Measurements from ENCODE around the gene MAPK12.

The MAPK12 gene

DNA sequence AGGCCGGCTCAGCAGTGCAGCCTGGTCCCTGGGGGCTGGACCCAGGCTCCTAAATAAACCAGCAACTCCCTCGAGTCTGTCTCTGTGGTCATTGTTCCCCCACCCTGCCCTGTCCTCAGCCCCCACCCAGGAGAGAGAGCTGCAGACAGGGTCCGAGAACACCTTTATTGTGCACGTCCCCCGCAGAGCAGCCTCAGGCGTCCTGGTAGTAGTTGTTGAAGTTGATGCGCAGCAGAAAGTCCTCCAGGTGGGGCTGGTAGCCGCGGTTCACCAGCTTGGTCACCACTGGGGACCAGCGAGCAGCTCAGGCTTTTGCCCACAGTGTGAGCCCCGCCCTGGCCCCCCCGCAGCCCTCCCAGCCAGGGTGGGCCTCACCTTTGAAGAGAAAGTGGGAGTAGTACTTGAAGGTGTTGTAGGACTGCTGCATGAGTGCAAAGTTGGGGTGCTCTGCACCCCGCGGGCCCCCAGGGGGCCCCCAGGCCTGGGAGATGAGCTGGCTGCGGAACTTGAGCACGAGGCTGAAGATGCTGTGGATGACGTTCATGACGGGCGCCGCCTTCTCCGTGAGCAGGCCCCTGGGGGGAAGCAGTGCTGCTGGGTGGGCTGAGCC, 43.8 kb downstream of the MAPK12 start:
- TF ChIP-seq, protein P1, sequence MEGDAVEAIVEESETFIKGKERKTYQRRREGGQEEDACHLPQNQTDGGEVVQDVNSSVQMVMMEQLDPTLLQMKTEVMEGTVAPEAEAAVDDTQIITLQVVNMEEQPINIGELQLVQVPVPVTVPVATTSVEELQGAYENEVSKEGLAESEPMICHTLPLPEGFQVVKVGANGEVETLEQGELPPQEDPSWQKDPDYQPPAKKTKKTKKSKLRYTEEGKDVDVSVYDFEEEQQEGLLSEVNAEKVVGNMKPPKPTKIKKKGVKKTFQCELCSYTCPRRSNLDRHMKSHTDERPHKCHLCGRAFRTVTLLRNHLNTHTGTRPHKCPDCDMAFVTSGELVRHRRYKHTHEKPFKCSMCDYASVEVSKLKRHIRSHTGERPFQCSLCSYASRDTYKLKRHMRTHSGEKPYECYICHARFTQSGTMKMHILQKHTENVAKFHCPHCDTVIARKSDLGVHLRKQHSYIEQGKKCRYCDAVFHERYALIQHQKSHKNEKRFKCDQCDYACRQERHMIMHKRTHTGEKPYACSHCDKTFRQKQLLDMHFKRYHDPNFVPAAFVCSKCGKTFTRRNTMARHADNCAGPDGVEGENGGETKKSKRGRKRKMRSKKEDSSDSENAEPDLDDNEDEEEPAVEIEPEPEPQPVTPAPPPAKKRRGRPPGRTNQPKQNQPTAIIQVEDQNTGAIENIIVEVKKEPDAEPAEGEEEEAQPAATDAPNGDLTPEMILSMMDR (IDR thresholded peaks at IDR 0.05; ENCODE audit: low read length, missing control alignments) = no peak
- no peak for DNase-seq (ENCODE audit: low read depth)
- no peak overlapping the region for H3K4me3 ChIP-seq (replicated peaks; ENCODE audit: low read depth, low read length)

GRCh38 chr22:50216684-50217520, 44.6 kb downstream of the MAPK12 start:
- H3K4me3 ChIP-seq (replicated peaks; ENCODE audit: low read depth, low read length) = no peak overlapping the region
- no peak for DNase-seq (ENCODE audit: low read depth)
- TF ChIP-seq, protein P1 (IDR thresholded peaks at IDR 0.05; ENCODE audit: low read length, missing control alignments) = no peak

DNA sequence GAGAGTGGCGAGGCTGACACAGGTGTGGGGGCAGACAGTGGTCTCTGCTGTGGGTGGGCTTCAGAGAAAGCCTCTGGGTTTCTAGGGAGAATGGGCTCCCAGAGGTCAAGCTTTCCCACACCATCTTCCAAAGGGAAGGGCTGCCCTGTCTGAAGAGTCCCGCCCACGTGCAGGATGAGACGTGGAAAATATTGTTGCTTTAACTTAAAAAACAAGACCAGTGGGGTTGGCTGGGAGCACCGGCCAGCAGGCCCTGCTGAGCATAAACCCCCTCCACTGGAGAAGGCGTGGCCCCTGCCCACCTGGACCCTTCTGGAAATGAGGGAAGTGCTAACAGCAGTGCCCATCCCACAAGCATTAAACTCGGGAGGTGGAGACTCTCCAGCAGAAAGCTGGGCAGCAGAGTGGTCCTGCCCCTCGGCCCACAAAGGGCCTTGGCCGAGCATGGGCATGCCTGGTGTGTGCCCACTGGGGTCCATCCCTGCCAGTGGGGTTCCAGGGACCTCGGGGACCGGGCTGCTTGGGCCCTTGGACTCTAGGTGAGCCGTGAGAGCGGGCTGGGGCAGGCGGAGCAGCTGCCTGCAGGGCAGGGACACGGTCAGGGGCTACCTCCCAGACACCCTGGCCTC, 45.3 kb downstream of the MAPK12 start:
- H3K4me3 ChIP-seq (replicated peaks; ENCODE audit: low read depth, low read length) = no peak overlapping the region
- no peak for DNase-seq (ENCODE audit: low read depth)
- TF ChIP-seq, protein P1 (IDR thresholded peaks at IDR 0.05; ENCODE audit: low read length, missing control alignments) = no peak

DNA sequence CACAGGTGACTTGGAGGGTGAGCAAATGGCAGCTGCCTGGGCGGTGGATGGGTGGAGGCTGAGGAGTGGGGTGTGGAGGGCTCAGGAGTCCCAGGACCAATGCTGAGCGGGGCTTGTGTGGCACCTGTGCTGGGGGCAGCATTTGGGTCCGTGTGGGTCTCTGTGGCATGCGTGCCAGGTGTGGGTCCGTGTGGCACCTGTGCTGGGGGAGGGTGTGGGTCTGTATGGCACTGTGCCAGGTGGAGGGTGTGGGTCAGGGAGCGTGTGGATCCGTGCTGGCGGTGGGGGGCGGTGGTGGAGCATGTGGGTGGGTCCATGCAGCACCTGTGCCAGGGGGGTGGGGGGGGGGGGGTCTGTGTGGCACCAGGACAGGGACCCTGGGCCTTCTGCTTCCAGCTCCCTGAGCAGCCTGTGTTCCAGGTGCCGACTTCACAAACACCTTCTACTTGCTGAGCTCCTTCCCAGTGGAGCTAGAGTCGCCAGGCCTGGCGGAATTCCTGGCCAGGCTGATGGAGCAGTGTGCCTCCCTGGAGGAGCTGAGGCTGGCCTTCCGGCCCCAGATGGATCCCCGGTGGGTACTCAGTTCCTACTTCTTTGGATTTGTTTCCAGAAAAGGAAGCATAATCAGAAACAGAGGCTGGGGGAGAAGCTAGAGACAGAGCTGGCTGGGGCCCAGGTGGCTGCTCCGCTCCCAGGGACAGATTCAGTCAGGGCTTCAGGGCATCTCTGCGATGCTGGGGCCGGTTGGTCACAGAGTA, 46.0 kb downstream of the MAPK12 start:
- no peak for DNase-seq (ENCODE audit: low read depth)
- TF ChIP-seq, protein P1 (IDR thresholded peaks at IDR 0.05; ENCODE audit: low read length, missing control alignments) = no peak
- no peak overlapping the region for H3K4me3 ChIP-seq (replicated peaks; ENCODE audit: low read depth, low read length)

DNA sequence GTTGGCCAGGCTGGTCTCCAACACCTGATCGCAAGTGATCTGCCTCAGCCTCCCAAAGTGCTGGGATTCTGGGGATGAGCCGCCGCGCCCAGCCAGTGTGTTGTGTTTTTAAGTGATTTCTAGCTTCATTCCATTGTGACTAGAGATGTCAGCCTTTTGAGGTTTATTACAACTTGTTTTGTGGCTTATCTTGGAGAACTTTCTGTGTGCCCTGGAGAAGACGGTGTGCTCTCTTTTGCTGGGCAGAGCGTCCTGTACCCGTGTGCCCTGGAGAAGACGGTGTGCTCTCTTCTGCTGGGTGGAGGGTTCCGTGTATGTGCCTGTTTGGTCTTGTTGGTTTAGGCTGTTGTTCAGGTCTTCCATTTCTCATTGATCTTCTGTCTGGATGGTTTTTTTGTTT, 48.2 kb downstream of the MAPK12 start:
- H3K4me3 ChIP-seq (replicated peaks; ENCODE audit: low read depth, low read length) = no peak overlapping the region
- no peak for DNase-seq (ENCODE audit: low read depth)
- TF ChIP-seq, protein P1 (IDR thresholded peaks at IDR 0.05; ENCODE audit: low read length, missing control alignments) = no peak

GRCh38 chr22:50211147-50211546, 50.3 kb downstream of the MAPK12 start:
- no peak overlapping the region for H3K4me3 ChIP-seq (replicated peaks; ENCODE audit: low read depth, low read length)
- TF ChIP-seq, protein P1 (IDR thresholded peaks at IDR 0.05; ENCODE audit: low read length, missing control alignments) = no peak
- no peak for DNase-seq (ENCODE audit: low read depth)
